Stimulated activated CD8-positive, alpha-beta memory T cell treated with anti-CD3 and anti-CD28 coated beads, Interleukin-2, amount 100 ng/mL, for 1 hour (primary cell): ENCODE data around the gene SLX9.

ENCODE experiments used
- DNase-seq, 2 donors: peaks; one replicate each; pipeline ENCODE4 v3.0.0-alpha.2; 2020; ENCODE audit warnings: low read depth in 2 of 2

The SLX9 gene

GRCh38 chr21:44989943-44990780, 50.3 kb downstream of the SLX9 start:
- no peak for DNase-seq

- DNase-seq, result no peak
Observed at GRCh38 chr21:44990921-44991320, 51.1 kb downstream of the SLX9 start.

- DNase-seq, result no peak
Observed at GRCh38 chr21:44991538-44992483, 52.0 kb downstream of the SLX9 start.

GRCh38 chr21:44992608-44993031, 52.8 kb downstream of the SLX9 start:
- no peak for DNase-seq

GRCh38 chr21:44993321-44994046, 53.7 kb downstream of the SLX9 start:
- no peak for DNase-seq

GRCh38 chr21:44994047-44994694, 54.3 kb downstream of the SLX9 start:
- no peak for DNase-seq

GRCh38 chr21:44994695-44995342, 55.0 kb downstream of the SLX9 start:
- no peak for DNase-seq

GRCh38 chr21:44995343-44995941, 55.6 kb downstream of the SLX9 start:
- no peak for DNase-seq

- DNase-seq, result no peak
Observed at GRCh38 chr21:44996096-44996495, 56.3 kb downstream of the SLX9 start.

GRCh38 chr21:44996501-44996921, 56.7 kb downstream of the SLX9 start:
- DNase-seq, result no peak

- no peak for DNase-seq
Observed at GRCh38 chr21:44996983-44997936, 57.4 kb downstream of the SLX9 start.

GRCh38 chr21:44998086-44998620, 58.3 kb downstream of the SLX9 start:
- DNase-seq, result no peak

GRCh38 chr21:44998621-44999427, 59.0 kb downstream of the SLX9 start:
- DNase-seq, result no peak

GRCh38 chr21:44999428-44999971, 59.7 kb downstream of the SLX9 start:
- DNase-seq, result no peak

- DNase-seq, result no peak
Observed at GRCh38 chr21:44999972-45000636, 60.3 kb downstream of the SLX9 start.

- no peak for DNase-seq
Observed at GRCh38 chr21:45000637-45001133, 60.9 kb downstream of the SLX9 start.
